ENCODE data around the gene TSPYL6.

The TSPYL6 gene

DNA sequence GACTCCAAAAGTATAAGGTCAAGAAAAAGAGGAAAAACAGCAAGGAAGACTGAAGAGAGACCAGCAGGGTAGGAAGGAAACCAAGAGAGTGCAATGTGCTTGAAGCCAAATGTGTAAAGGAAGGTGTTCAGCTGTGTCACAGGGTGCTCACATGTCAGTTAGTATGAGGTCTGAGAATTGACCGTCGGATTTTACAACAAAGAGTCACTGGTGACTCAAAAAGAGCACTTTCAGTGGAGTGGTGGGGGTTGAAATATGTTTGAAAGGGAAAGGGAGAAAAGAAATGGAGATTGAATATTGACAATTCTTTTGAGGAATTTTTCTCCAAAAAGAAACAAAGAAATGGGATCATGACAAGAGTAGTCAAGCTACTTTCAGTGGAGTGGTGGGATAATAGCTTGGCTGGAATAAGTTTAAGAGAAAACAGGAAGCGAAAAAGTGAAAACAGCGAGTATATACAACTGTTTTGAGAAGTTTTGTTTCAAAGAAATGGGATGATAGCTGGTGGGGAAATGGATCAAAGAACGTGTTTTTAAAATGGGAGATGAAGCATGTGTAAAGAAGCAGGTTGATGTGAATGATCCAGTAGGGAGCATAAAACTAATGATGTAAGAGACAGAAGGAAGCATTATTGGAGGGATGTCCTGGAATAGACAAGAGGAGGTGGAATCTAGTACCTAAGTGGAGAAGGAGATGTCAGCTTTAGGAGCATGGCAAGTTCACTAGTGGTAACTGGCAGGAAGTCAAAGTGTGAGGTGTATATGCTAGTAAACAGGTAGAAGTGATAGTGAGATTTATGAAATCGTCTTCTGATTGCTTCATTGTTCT lies 3.6 kb upstream of the TSPYL6 start:
- in situ Hi-C loops (cut with HindIII; ENCODE audit: low sequenced_read_pairs) = no loop called here
- TF ChIP-seq, protein P1, sequence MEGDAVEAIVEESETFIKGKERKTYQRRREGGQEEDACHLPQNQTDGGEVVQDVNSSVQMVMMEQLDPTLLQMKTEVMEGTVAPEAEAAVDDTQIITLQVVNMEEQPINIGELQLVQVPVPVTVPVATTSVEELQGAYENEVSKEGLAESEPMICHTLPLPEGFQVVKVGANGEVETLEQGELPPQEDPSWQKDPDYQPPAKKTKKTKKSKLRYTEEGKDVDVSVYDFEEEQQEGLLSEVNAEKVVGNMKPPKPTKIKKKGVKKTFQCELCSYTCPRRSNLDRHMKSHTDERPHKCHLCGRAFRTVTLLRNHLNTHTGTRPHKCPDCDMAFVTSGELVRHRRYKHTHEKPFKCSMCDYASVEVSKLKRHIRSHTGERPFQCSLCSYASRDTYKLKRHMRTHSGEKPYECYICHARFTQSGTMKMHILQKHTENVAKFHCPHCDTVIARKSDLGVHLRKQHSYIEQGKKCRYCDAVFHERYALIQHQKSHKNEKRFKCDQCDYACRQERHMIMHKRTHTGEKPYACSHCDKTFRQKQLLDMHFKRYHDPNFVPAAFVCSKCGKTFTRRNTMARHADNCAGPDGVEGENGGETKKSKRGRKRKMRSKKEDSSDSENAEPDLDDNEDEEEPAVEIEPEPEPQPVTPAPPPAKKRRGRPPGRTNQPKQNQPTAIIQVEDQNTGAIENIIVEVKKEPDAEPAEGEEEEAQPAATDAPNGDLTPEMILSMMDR (IDR thresholded peaks at IDR 0.05; ENCODE audit: low read depth, low read length, missing control alignments) = no peak
- H3K4me3 ChIP-seq (ENCODE audit: low read depth, low read length) = no peak overlapping the region
- DNase-seq (ENCODE audit: low read depth) = no peak

DNA sequence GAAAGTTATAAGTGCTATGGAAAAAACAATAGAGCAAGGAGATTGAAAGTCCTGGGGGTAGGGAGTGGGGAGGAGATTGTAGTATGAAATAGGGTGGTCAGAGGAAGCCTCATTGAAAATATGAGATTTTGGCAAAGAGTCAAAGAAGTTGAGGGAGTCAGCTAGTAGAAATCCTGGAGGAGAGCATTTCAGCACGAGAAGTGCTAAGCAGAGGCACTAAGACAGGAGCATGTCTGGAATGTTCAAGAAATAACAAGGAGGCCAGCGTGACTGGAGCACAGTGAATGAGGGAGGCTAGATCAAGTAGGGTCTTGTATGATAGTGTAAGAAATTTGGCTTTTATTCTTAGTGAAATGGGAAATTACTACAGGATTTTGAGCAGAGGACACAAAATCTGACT lies 2.1 kb upstream of the TSPYL6 start:
- in situ Hi-C loops (cut with HindIII; ENCODE audit: low sequenced_read_pairs) = no loop called here
- H3K4me3 ChIP-seq (ENCODE audit: low read depth, low read length) = no peak overlapping the region
- TF ChIP-seq, protein P1 (IDR thresholded peaks at IDR 0.05; ENCODE audit: low read depth, low read length, missing control alignments) = no peak

DNA sequence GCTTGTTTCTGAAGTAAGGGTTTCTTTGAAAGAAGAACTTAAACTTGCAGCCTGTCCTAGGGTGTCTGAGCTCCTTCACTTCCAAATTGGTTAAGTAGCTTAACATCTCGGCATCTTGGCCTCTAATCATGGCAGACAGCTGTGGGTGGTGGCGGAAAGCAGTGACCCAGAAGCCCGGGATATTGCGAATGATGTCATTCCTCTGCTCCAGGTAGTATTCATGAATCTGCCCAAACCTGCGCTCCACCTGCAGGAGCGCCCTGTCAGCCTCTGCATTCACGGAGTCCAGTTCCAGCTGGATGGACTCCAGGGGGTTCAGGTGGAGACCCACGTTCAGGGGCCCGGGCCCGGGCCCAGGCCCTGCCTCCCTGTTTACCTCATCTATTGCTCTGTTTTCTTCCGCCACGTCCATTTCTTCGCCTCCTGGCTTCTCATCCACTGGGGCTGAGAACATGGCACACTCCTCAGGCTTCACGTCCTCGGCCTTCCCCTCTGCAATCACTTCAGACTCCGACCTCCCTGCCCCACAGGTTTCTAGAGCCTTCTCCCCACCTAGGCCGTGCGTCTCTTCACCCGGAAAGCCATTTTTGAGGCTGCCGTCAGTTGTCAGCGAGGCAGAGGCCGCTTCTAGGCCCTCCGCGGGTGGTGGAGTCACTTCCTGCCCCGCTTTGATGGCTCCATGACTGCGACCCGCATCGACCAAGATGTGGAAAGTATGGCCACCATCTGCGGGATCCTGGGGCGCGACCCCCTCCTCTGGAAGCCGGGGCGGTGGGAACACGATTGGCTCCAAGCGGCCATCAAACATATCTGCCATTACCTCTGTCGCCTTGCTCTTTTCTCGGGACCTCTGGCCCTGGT lies 569 bp downstream of the TSPYL6 start:
- in situ Hi-C loops (cut with HindIII; ENCODE audit: low sequenced_read_pairs) = no loop called here
- no peak overlapping the region for H3K4me3 ChIP-seq (ENCODE audit: low read depth, low read length)
- TF ChIP-seq, protein P1 (IDR thresholded peaks at IDR 0.05; ENCODE audit: low read depth, low read length, missing control alignments) = no peak
- DNase-seq (ENCODE audit: low read depth) = no peak

More for the DNA sequence above, 2.1 kb upstream of the TSPYL6 start:
- DNase-seq (ENCODE audit: low read depth) = no peak

DNA sequence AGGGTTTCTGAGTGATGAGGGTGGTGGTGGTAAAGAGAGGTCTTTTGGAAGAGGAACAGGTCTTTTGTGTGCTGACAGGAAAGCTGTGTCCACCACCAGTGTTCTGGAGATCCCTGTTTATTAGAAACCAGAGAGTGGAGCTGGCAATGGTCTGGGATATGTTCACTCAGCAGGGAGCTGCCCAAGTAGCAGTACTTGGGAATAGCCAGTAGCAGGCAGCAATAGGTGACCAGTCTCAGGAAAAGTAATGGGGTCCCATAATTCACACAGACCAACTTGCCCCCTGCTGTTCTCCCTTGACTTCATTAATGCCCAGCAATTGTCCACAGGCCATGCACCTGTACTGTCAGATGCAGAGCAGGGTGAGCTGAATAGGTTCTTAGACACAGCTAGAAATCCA lies 1.8 kb downstream of the TSPYL6 start:
- no peak for DNase-seq (ENCODE audit: low read depth)
- TF ChIP-seq, protein P1 (IDR thresholded peaks at IDR 0.05; ENCODE audit: low read depth, low read length, missing control alignments) = no peak
- in situ Hi-C loops (cut with HindIII; ENCODE audit: low sequenced_read_pairs) = no loop called here
- H3K4me3 ChIP-seq (ENCODE audit: low read depth, low read length) = no peak overlapping the region

DNA sequence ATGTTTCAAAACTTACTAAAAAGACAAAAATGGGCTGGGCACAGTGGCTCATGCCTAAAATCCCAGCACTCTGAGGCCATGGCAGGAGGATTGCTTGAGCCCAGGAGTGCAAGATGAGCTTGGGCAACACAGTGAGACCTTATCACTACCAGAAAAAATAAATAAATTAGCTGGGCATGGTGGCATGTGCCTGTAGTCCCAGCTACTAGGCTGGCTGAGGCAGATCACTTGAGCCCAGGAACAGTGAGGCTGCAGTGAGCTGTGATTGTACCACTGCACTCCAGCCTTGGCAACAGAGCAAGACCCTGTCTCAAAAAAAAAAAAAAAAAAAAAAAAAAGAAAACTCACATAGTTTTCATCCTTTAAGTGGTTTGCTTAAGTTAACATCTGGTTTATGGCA lies 6.4 kb downstream of the TSPYL6 start:
- in situ Hi-C loops (cut with HindIII; ENCODE audit: low sequenced_read_pairs) = no loop called here
- H3K4me3 ChIP-seq (ENCODE audit: low read depth, low read length) = no peak overlapping the region
- TF ChIP-seq, protein P1 (IDR thresholded peaks at IDR 0.05; ENCODE audit: low read depth, low read length, missing control alignments) = no peak
- DNase-seq (ENCODE audit: low read depth) = no peak

DNA sequence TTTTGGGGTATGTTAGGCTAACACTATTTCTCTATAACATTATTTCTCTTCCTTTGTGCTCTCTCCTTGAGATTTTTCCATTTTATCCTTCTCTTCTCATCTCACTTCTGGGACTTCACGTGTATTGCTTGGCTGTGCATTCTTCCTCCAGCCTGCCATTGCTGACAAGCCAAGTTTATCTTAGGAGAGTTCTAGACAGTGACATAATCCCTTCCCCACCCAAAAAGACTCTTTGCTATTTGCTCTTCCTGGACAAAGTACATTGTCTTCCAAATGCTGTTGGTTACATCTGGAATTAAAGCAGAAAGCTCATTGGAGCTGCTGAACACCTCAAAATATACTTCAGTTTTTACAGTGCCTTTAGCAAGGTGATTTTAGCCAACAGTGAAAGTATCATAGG lies 8.9 kb downstream of the TSPYL6 start:
- TF ChIP-seq, protein P1 (IDR thresholded peaks at IDR 0.05; ENCODE audit: low read depth, low read length, missing control alignments) = no peak
- in situ Hi-C loops (cut with HindIII; ENCODE audit: low sequenced_read_pairs) = no loop called here
- no peak overlapping the region for H3K4me3 ChIP-seq (ENCODE audit: low read depth, low read length)
- DNase-seq (ENCODE audit: low read depth) = no peak

All from astrocyte of the cerebellum (primary cell).